Activated CD4-positive, alpha-beta T cell treated with anti-CD3 and anti-CD28 coated beads, Interleukin-2, amount 10 ng/mL, durations not matched to agents 24 days and 14 days (primary cell): ENCODE results near the gene AQP6. TPM values are rescaled to one million over a fixed set of nuclear protein-coding genes. Genes with fewer than 3 reads are reported as not detected.

Experiments
- DNase-seq: peaks from one replicate; pipeline ENCODE4 v3.0.0; 2022
- H3K27ac Mint-ChIP-seq: one replicate; pipeline ENCODE4 v1.8.0; 2022; ENCODE audit warnings: mild to moderate bottlenecking, mixed read lengths
- H3K27me3 Mint-ChIP-seq: one replicate; pipeline ENCODE4 v1.8.0; 2022; ENCODE audit warnings: mixed read lengths
- H3K36me3 Mint-ChIP-seq: one replicate; pipeline ENCODE4 v1.8.0; 2022; ENCODE audit warnings: low read depth, mild to moderate bottlenecking, mixed read lengths
- H3K4me1 Mint-ChIP-seq: one replicate; pipeline ENCODE4 v1.8.0; 2021; ENCODE audit warnings: mixed read lengths
- H3K4me3 Mint-ChIP-seq: one replicate; pipeline ENCODE4 v1.8.0; 2022; ENCODE audit warnings: mild to moderate bottlenecking, moderate library complexity, mixed read lengths
- H3K9me3 Mint-ChIP-seq: one replicate; pipeline ENCODE4 v1.8.0; 2021; ENCODE audit warnings: mixed read lengths
- intact Hi-C: fragments of 100-400 bp; cut with micrococcal nuclease; formaldehyde crosslinking; loops from one replicate; pipeline ENCODE4 v1.15.1; 2023
- total RNA-seq: library from RNA; stranded (reverse); gene quantifications from 2 replicates; pipeline ENCODE4 v1.2.3, GENCODE V29; 2022

Gene AQP6
- total RNA-seq, 1 donor from 2014 or later, result not detected

DNA sequence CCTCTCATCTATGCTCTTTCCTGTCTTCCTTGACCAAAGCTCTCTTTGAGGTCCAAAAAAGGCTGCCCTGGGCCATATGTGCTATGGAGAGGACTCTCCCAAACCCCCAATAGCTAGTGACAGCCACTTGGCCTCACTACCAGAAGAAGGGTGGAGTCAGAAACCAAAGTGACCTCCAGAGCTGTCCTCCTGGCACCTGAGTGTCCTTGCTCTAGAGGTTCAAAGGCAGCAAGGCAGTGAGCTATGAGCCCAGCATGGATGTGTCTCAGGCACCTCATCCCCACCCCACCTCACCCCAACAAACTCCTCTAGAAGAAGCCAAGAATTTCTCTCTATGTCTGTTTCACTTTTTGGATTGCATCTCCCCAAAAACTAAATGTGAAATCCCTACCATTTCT, 15.2 kb upstream of the AQP6 start:
- peaks cover 4% of the 10 kb centered on the region for H3K4me1 Mint-ChIP-seq
- no peak overlapping the region for H3K27ac Mint-ChIP-seq
- H3K27me3 Mint-ChIP-seq, result peaks cover 64% of the 10 kb centered on the region
- no peak for DNase-seq
- no peaks in the 10 kb centered on the region for H3K36me3 Mint-ChIP-seq
- no peak overlapping the region for H3K4me3 Mint-ChIP-seq
- intact Hi-C loops, result no loop called here
- H3K9me3 Mint-ChIP-seq, result no peaks in the 10 kb centered on the region

DNA sequence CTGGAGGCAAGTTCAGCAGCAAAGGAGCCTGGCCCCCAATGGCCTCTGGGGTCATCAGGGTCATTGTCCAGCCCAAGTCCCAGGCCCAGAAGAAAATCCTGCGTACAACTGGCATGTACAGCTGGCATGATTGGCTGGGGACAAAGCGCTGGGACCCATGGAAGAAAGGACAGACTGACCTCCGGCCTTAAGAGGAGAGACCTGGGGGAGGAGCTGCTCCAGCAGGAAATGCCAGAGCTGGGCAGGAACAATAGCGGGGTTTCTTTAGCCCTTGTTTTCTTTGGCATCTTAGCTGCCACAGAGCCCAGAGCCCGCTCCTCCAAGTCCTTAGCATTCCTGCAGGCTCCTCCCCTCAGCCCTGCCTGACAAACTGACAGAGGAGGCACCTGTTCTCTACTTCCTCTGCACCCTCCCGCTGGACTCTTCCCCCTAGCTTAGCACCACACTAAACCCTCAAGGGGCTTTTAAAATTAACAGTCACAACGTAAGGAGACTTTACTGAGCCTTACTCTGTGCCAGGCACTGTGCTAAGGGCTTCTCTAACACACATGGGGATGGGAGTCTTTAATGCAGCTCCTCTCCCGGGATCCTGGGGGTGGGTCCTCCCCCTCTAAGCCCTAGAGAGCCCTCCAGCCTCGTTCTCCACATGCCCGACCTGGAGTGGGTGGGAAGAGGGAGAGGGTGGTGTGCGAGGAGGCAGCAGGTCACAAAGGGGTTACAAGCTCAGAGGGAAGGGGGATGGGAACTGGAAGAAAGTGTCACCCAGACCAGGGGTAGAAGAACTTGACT, 12.9 kb upstream of the AQP6 start:
- intact Hi-C loops, result no loop called here
- peaks cover 73% of the 10 kb centered on the region for H3K27me3 Mint-ChIP-seq
- DNase-seq, result no peak
- H3K4me1 Mint-ChIP-seq, result peaks cover 4% of the 10 kb centered on the region
- peak overlapping the region; percentile 7 for H3K4me3 Mint-ChIP-seq
- H3K9me3 Mint-ChIP-seq, result no peaks in the 10 kb centered on the region
- H3K36me3 Mint-ChIP-seq, result no peaks in the 10 kb centered on the region
- no peak overlapping the region for H3K27ac Mint-ChIP-seq

DNA sequence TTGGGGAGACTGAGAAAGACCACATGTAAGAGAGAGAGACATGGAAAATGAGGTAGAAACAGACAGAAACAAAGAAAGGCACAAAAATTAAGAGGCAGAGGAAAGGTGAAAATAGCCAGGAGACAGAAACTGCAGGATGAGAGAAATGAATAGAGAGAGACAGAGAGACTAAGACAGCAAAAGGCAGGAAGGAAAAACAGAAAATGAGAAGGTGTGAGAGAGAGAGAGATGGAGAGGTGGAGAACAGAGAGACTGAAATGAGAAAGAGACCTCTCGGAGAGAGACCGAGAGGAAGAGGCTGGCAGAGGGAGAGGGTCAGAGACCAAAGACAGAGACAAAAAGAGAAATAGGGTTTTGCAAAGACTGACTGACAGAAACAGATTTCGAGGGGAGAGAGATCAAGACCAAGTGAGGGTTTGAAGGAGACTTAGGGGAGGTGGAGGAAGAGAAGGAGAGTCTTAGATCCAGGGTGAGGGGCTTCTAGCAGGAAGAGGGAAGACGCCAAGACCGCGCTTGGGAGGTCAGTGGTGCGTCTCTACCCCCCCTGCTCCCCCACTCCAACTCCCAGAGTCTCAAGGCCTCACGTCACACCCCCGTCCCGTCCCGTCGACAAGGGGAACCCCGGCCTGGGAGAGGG, 12.2 kb upstream of the AQP6 start:
- peak overlapping the region; percentile 7 for H3K4me3 Mint-ChIP-seq
- intact Hi-C loops, result no loop called here

DNA sequence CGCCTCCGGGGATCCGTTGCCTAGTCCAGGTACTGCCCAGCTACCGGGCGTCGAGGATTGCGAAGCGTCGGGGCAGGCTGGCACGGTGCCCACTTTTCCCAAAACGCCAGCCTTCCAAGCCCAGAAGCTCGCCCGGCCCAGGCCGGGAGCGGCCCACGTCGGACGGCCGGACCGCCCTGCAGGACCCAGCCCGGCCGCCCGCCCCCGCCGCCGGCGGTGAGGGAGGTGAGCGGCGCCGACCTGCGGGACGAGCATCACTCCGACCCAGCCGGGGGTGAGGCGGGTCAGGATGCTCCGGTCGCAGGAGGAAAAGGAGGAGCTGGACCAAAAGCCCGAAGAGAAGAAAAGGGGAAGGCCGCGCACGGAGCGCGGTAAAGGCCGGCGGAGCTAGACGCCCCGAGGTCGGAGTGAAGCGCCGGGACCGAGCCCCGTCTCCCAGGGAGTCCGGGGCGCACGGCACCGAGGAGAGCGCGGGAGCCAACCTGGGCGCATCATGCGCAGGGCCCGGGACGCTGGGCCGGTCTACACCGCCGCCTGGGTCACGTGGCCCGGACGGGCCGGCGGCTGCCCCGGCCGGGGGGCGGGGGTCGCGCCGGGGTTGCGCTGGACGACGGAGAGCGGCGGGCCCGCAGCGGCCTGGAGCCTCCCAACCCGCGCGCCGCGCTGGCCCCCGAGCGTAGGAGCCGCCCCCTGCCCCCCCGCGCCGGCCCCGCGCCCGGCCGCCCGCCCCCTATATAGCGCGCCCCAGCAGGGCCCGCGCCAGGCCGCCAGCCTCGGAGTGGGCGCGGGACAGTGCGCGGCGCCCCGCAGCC, 11.4 kb upstream of the AQP6 start, which contains the start of gene AQP5:
Gene AQP5, plus strand, starts transcription at position 762 of the 812 bp plus-strand sequence. CDS start 146 bp downstream, outside the sequence.
- peaks cover 76% of the 10 kb centered on the region for H3K27me3 Mint-ChIP-seq
- H3K27ac Mint-ChIP-seq, result no peak within 1 kb of the TSS
- intact Hi-C loops, result no loop called here
- H3K4me3 Mint-ChIP-seq, result peak within 1 kb of the TSS; percentile 60
- no peaks in the 10 kb centered on the region for H3K36me3 Mint-ChIP-seq
- no peak for DNase-seq
- peaks cover 4% of the 10 kb centered on the region for H3K4me1 Mint-ChIP-seq
- no peaks in the 10 kb centered on the region for H3K9me3 Mint-ChIP-seq

More for the DNA sequence above, 12.2 kb upstream of the AQP6 start:
- H3K36me3 Mint-ChIP-seq, result no peaks in the 10 kb centered on the region
- peaks cover 75% of the 10 kb centered on the region for H3K27me3 Mint-ChIP-seq
- H3K9me3 Mint-ChIP-seq, result no peaks in the 10 kb centered on the region
- DNase-seq, result no peak
- peaks cover 4% of the 10 kb centered on the region for H3K4me1 Mint-ChIP-seq
- no peak overlapping the region for H3K27ac Mint-ChIP-seq

DNA sequence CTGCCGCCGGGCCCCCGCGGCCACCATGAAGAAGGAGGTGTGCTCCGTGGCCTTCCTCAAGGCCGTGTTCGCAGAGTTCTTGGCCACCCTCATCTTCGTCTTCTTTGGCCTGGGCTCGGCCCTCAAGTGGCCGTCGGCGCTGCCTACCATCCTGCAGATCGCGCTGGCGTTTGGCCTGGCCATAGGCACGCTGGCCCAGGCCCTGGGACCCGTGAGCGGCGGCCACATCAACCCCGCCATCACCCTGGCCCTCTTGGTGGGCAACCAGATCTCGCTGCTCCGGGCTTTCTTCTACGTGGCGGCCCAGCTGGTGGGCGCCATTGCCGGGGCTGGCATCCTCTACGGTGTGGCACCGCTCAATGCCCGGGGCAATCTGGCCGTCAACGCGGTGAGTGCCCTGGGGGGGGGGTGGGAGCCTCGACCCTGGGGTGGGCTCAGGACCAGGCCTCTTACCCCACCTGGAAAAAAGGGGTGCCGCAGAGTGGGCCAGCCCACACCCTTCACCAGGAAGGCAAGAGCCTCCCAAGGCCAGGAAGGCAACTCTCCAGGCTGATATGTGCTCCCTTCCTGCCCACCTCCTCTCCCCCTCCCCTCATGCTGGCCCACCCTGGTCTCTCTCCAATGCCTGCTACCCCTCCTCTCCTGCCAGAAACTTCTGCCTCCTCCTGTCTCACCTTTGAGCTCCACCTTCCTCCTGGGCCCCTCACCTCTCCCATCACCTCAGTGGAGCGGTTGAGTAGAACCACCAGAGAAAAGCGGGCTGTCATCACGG, 10.6 kb upstream of the AQP6 start:
- peak overlapping the region; percentile 60 for H3K4me3 Mint-ChIP-seq
- intact Hi-C loops, result no loop called here

DNA sequence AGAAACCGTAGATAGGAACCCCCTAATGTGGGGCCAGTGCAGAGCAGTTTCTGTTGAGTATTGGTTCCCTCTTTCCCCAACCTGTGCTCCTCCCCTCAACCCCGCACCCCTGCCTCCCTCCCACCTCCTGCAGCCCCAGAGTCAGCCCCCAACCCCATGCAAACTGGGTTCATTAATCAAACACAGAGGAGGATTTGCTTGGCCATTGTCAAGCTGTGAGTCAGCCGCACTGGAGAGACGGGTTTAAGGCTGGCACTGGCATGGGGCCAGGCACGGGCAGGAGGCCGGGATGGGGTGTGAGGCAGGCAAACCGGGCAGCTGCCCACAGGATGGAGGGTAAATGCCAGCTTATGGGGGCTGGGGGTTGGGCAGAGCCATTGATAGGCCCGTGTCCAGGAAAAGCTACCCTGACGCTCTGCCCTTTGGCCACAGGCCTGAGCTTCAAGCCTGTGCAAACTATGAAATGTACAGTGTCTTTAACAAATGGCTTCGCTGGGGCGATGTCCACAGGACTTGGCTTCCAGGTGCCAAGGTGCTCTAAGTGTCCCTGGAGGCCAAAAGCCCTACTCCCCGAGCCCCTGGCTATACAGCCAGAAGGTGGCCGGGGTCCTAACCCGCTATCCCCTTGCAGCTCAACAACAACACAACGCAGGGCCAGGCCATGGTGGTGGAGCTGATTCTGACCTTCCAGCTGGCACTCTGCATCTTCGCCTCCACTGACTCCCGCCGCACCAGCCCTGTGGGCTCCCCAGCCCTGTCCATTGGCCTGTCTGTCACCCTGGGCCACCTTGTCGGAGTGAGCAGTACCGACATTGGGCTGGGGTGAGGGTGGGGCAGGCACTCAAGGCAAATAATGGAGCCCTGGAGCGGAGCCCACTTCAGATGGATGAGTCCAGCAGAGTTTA, 9.6 kb upstream of the AQP6 start:
- Mint-ChIP-seq H3K36me3 (no peaks in the 10 kb centered on the region), H3K4me1 (peaks cover 8% of the 10 kb centered on the region), H3K9me3 (no peaks in the 10 kb centered on the region), H3K4me3 (no peak overlapping the region), H3K27me3 (peaks cover 63% of the 10 kb centered on the region), H3K27ac (no peak overlapping the region)
- intact Hi-C loops, result no loop called here
- DNase-seq, result no peak

More for the DNA sequence above, 10.6 kb upstream of the AQP6 start:
- Mint-ChIP-seq H3K36me3 (no peaks in the 10 kb centered on the region), H3K9me3 (no peaks in the 10 kb centered on the region), H3K27me3 (peaks cover 70% of the 10 kb centered on the region), H3K27ac (no peak overlapping the region), H3K4me1 (peaks cover 7% of the 10 kb centered on the region)
- DNase-seq, result no peak

DNA sequence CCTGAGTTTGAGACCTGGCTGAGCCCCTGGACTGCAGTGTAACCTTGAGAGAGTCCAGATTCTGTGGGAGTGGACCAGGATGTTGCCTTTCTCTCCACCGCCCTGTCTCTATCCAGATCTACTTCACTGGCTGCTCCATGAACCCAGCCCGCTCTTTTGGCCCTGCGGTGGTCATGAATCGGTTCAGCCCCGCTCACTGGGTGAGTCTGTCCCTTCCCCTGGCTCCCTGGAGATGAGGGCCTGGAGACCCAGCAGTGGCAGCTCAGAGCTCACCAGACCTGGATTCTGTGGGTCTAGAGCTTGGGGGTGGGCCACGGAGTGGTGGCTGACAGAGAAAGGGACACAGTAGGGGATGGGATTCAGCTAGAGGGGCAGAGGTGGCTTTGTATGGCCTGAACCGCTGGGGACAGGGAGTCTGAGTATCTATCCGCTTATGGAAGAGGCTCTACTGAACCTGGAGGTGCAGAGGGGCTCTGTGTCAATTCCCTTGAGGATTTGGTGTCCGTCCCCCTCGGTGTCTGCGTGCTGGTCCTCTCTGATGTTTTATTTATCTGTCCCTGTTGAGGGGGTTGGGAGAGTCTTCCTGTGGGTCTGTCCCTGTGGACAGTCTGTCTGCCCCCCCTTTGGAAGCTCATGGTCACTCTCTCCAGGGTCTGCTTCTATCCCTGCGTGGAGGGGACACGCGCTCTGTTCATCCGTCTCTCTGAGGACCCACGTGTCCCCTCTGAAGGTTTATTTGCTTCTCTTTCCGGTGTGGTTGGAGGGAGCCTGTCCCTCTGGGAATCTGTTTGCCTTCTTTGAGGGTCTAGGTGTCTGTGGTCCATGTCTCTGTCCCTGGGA, 8.6 kb upstream of the AQP6 start:
- intact Hi-C loops, result no loop called here
- Mint-ChIP-seq H3K27me3 (peaks cover 55% of the 10 kb centered on the region), H3K27ac (no peak overlapping the region), H3K4me3 (no peak overlapping the region), H3K4me1 (peaks cover 8% of the 10 kb centered on the region), H3K36me3 (no peaks in the 10 kb centered on the region), H3K9me3 (no peaks in the 10 kb centered on the region)
- DNase-seq, result no peak

DNA sequence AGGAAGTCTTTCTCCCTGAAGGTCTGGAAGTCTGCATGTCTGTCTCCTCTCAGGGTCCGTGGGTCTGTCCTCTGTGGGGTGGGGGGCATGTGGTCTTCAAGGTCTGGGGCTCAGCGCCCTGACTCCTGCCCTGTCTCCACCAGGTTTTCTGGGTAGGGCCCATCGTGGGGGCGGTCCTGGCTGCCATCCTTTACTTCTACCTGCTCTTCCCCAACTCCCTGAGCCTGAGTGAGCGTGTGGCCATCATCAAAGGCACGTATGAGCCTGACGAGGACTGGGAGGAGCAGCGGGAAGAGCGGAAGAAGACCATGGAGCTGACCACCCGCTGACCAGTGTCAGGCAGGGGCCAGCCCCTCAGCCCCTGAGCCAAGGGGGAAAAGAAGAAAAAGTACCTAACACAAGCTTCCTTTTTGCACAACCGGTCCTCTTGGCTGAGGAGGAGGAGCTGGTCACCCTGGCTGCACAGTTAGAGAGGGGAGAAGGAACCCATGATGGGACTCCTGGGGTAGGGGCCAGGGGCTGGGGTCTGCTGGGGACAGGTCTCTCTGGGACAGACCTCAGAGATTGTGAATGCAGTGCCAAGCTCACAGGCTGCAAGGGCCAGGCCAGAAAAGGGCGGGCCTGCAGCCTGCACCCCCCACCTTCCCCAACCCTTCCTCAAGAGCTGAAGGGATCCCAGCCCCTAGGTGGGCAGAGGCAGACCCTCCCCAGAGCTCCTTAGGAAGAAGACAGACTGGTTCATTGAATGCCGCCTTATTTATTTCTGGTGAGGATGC, 7.7 kb upstream of the AQP6 start:
- intact Hi-C loops, result no loop called here

DNA sequence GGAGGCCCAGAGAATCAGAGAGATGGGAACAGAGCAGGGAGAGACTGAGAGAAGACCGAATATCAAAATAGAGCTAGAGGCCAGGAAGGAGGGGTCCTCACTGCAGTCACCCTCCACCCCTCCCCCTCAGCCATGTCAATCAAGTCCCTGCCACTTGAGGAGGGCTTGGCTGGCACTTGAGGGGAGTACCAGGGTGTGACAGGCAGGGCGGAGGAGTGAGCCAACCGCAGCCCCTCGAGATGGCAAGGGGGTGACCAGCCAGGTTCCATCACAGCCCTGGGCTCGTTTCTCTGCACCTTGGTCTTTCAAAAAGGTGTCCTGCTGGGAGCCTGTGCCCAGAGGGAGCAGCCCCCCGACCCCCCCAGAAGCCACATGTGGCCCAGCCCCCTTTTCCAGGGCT, 6.9 kb upstream of the AQP6 start:
- Mint-ChIP-seq H3K9me3 (no peaks in the 10 kb centered on the region), H3K4me1 (peaks cover 4% of the 10 kb centered on the region), H3K27me3 (peaks cover 40% of the 10 kb centered on the region), H3K36me3 (no peaks in the 10 kb centered on the region), H3K4me3 (no peak overlapping the region), H3K27ac (no peak overlapping the region)
- intact Hi-C loops, result loop anchor here (2.0 kb wide), 1 partner anchor 99 kb away; no protein-coding TSS in a partner anchor
- no peak for DNase-seq

More for the DNA sequence above, 7.7 kb upstream of the AQP6 start:
- peaks cover 48% of the 10 kb centered on the region for H3K27me3 Mint-ChIP-seq
- H3K27ac Mint-ChIP-seq, result no peak overlapping the region
- H3K4me1 Mint-ChIP-seq, result peaks cover 8% of the 10 kb centered on the region
- no peaks in the 10 kb centered on the region for H3K36me3 Mint-ChIP-seq
- H3K9me3 Mint-ChIP-seq, result no peaks in the 10 kb centered on the region
- DNase-seq, result no peak
- H3K4me3 Mint-ChIP-seq, result no peak overlapping the region

DNA sequence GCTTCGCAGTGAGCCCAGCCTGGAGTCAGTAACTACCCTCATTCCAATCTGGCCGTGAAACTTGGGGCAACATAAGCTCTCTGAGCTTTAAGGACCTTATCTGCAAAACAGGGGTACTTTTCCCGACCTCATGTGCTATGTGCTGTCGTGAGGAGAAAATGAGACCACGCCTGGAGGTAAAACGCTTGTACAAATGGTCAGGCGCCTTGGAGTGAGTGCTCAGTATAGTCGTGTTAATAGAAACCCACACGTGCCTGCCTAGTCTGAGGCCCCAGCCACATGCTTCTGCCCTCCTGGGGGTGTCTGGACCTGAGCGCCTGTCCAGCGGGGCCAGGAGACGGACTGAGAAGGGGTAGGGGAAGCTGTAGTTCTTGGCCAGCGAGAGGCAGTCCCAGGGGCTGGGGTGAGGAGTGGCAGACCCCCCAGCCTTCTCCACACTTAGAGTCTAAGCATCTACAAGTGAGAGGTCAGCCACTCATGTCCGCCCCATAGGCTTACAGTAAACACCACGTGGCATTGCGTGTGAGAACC, 6.2 kb upstream of the AQP6 start:
- no peaks in the 10 kb centered on the region for H3K9me3 Mint-ChIP-seq
- intact Hi-C loops, result loop anchor here (1.0 to 2.0 kb wide), 4 partner anchors 73 to 104 kb away; no protein-coding TSS in a partner anchor
- no peak for DNase-seq
- H3K4me1 Mint-ChIP-seq, result peaks cover 4% of the 10 kb centered on the region
- H3K36me3 Mint-ChIP-seq, result no peaks in the 10 kb centered on the region
- H3K27me3 Mint-ChIP-seq, result peaks cover 40% of the 10 kb centered on the region
- no peak overlapping the region for H3K27ac Mint-ChIP-seq
- peak overlapping the region; percentile 29 for H3K4me3 Mint-ChIP-seq
